ENCODE results near the gene BEST2. TPM values are rescaled to one million over a fixed set of nuclear protein-coding genes. Genes with fewer than 3 reads are reported as not detected.

BEST2 gene
- total and polyA plus RNA-seq, 7 experiments from 2014 or later = not detected

- H3K4me3 ChIP-seq (ENCODE audit: low read length) = peak within 1 kb of the TSS; percentile 98
- H3K4me1 ChIP-seq (ENCODE audit: control insufficient read depth in 2 of 2, insufficient read depth in 2 of 2, low read length in 2 of 2) = peaks cover 30 to 38% of the 10 kb centered on the region in 2 donors
Observed at GRCh38 chr19:12791345-12792050, 39.9 kb downstream of the BEST2 start, which contains the start of gene JUNB. Gene JUNB (plus strand): TSS chr19:12791486. CDS start chr19:12791772, 286 bp downstream.

DNA sequence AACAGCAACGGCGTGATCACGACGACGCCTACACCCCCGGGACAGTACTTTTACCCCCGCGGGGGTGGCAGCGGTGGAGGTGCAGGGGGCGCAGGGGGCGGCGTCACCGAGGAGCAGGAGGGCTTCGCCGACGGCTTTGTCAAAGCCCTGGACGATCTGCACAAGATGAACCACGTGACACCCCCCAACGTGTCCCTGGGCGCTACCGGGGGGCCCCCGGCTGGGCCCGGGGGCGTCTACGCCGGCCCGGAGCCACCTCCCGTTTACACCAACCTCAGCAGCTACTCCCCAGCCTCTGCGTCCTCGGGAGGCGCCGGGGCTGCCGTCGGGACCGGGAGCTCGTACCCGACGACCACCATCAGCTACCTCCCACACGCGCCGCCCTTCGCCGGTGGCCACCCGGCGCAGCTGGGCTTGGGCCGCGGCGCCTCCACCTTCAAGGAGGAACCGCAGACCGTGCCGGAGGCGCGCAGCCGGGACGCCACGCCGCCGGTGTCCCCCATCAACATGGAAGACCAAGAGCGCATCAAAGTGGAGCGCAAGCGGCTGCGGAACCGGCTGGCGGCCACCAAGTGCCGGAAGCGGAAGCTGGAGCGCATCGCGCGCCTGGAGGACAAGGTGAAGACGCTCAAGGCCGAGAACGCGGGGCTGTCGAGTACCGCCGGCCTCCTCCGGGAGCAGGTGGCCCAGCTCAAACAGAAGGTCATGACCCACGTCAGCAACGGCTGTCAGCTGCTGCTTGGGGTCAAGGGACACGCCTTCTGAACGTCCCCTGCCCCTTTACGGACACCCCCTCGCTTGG, 40.7 kb downstream of the BEST2 start:
- Histone ChIP-seq H3K36me3 (ENCODE audit: control insufficient read depth in 2 of 3, insufficient read depth in 3 of 3, low read length in 3 of 3) (peaks cover 0 to 20% (median 0%) of the 10 kb centered on the region in 3 experiments), H3K27me3 (ENCODE audit: control insufficient read depth in 2 of 2, insufficient read depth in 2 of 2, low read length in 2 of 2) (no peaks in the 10 kb centered on the region), H3K27ac (ENCODE audit: low read depth, low read length) (peak overlapping the region; percentile 99), H3K4me1 (ENCODE audit: control insufficient read depth in 2 of 2, insufficient read depth in 2 of 2, low read length in 2 of 2) (peaks cover 30 to 36% of the 10 kb centered on the region in 2 donors), H3K9me3 (ENCODE audit: control insufficient read depth in 2 of 3, low read length in 3 of 3) (no peaks in the 10 kb centered on the region), H3K4me3 (ENCODE audit: low read length) (peak overlapping the region; percentile 98)
- peaks cover 30 to 52% (median 40%) of the 10 kb centered on the region in 7 donors for H3K4me1 Mint-ChIP-seq
- ATAC-seq (no peak), DNase-seq (peak; percentile 53 to 82 (median 75))
- H3K4me3 Mint-ChIP-seq = peak overlapping the region; percentile 89 to 98 (median 94)
- peaks cover 0 to 2% (median 0%) of the 10 kb centered on the region in 5 donors for H3K27me3 Mint-ChIP-seq
- intact Hi-C loops (cut with micrococcal nuclease) = loop anchor here (2.0 to 5.0 kb wide), 10 partner anchors 15 to 1700 kb away; partner anchors contain the start of genes CALR (in 2 of the 2), IER2 (in 2 of the 2), STX10 (in 2 of the 2) and RNASEH2A (in 1 of the 2)
- ChIA-PET POLR2A (interaction anchor here (0.6 to 8.4 kb wide), 35 partner anchors 8 to 1417 kb away, joined by 3 to 621 read pairs (median 5); partner anchors contain the start of genes CALR, DHPS, DNASE2 and FBXW9), CTCF (interaction anchor here (0.5 to 3.7 kb wide), 9 partner anchors 8 to 188 kb away, joined by 3 to 71 read pairs (median 6); partner anchors contain the start of gene HOOK2)
- peaks cover 0 to 9% (median 0%) of the 10 kb centered on the region in 5 donors for H3K36me3 Mint-ChIP-seq
- peaks cover 0 to 27% (median 0%) of the 10 kb centered on the region in 11 donors for H3K9me3 Mint-ChIP-seq
- peak overlapping the region; percentile 97 to 100 (median 100) for H3K27ac Mint-ChIP-seq

More at GRCh38 chr19:12791345-12792050, 39.9 kb downstream of the BEST2 start, which contains the start of gene JUNB:
- ATAC-seq (peak; percentile 60), DNase-seq (peak; percentile 97 to 99 (median 99))
- Histone ChIP-seq H3K27ac (ENCODE audit: low read depth, low read length) (peak within 1 kb of the TSS; percentile 99), H3K36me3 (ENCODE audit: control insufficient read depth in 2 of 3, insufficient read depth in 3 of 3, low read length in 3 of 3) (peaks cover 0 to 20% (median 0%) of the 10 kb centered on the region in 3 experiments), H3K9me3 (ENCODE audit: control insufficient read depth in 2 of 3, low read length in 3 of 3) (no peaks in the 10 kb centered on the region), H3K27me3 (ENCODE audit: control insufficient read depth in 2 of 2, insufficient read depth in 2 of 2, low read length in 2 of 2) (no peaks in the 10 kb centered on the region)
- Mint-ChIP-seq H3K9me3 (peaks cover 0 to 27% (median 0%) of the 10 kb centered on the region in 11 donors), H3K27me3 (peaks cover 0 to 2% (median 0%) of the 10 kb centered on the region in 5 donors), H3K36me3 (peaks cover 0 to 6% (median 0%) of the 10 kb centered on the region in 5 donors), H3K27ac (peak within 1 kb of the TSS; percentile 97 to 100 (median 100)), H3K4me3 (peak within 1 kb of the TSS; percentile 89 to 98 (median 94)), H3K4me1 (peaks cover 29 to 50% (median 41%) of the 10 kb centered on the region in 7 donors)
- intact Hi-C loops (cut with micrococcal nuclease) = loop anchor here (1.0 to 5.0 kb wide), 13 partner anchors 9 to 1727 kb away; partner anchors contain the start of genes CALR (in 2 of the 2), IER2 (in 2 of the 2), STX10 (in 2 of the 2) and DHPS (in 1 of the 2)
- POLR2A ChIA-PET = interaction anchor here (0.8 to 8.4 kb wide), 30 partner anchors 9 to 1732 kb away, joined by 3 to 621 read pairs (median 5); partner anchors contain the start of genes CALR, DHPS, FBXW9 and GCDH
- CTCF ChIA-PET = interaction anchor here (0.5 to 3.7 kb wide), 8 partner anchors 9 to 188 kb away, joined by 3 to 71 read pairs (median 6); partner anchors contain the start of gene HOOK2

DNA sequence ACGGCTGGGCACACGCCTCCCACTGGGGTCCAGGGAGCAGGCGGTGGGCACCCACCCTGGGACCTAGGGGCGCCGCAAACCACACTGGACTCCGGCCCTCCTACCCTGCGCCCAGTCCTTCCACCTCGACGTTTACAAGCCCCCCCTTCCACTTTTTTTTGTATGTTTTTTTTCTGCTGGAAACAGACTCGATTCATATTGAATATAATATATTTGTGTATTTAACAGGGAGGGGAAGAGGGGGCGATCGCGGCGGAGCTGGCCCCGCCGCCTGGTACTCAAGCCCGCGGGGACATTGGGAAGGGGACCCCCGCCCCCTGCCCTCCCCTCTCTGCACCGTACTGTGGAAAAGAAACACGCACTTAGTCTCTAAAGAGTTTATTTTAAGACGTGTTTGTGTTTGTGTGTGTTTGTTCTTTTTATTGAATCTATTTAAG, 41.3 kb downstream of the BEST2 start:
- intact Hi-C loops (cut with micrococcal nuclease) = loop anchor here (1.0 to 5.0 kb wide), 11 partner anchors 14 to 1701 kb away; partner anchors contain the start of genes CALR (in 2 of the 2), IER2 (in 2 of the 2), STX10 (in 2 of the 2) and GET3 (in 1 of the 2)
- Mint-ChIP-seq H3K27me3 (peaks cover 0 to 2% (median 0%) of the 10 kb centered on the region in 5 donors), H3K4me1 (peaks cover 30 to 52% (median 40%) of the 10 kb centered on the region in 7 donors), H3K36me3 (peaks cover 0 to 9% (median 0%) of the 10 kb centered on the region in 5 donors), H3K4me3 (peak overlapping the region; percentile 89 to 98 (median 94)), H3K9me3 (peaks cover 0 to 27% (median 0%) of the 10 kb centered on the region in 11 donors), H3K27ac (peak overlapping the region; percentile 97 to 100 (median 100))
- no peaks in the 10 kb centered on the region for H3K27me3 ChIP-seq (ENCODE audit: control insufficient read depth in 2 of 2, insufficient read depth in 2 of 2, low read length in 2 of 2)
- ATAC-seq = no peak
- peak overlapping the region; percentile 99 for H3K27ac ChIP-seq (ENCODE audit: low read depth, low read length)
- H3K36me3 ChIP-seq (ENCODE audit: control insufficient read depth in 2 of 3, insufficient read depth in 3 of 3, low read length in 3 of 3) = peaks cover 0 to 20% (median 0%) of the 10 kb centered on the region in 3 experiments
- POLR2A ChIA-PET = interaction anchor here (0.6 to 8.4 kb wide), 28 partner anchors 7 to 1574 kb away, joined by 3 to 621 read pairs (median 6); partner anchors contain the start of genes CALR, DHPS, DNASE2 and FBXW9
- H3K4me3 ChIP-seq (ENCODE audit: low read length) = peak overlapping the region; percentile 98
- peaks cover 30 to 36% of the 10 kb centered on the region in 2 donors for H3K4me1 ChIP-seq (ENCODE audit: control insufficient read depth in 2 of 2, insufficient read depth in 2 of 2, low read length in 2 of 2)
- no peaks in the 10 kb centered on the region for H3K9me3 ChIP-seq (ENCODE audit: control insufficient read depth in 2 of 3, low read length in 3 of 3)
- DNase-seq = no peak
- CTCF ChIA-PET = interaction anchor here (0.9 to 3.7 kb wide), 7 partner anchors 8 to 116 kb away, joined by 4 to 71 read pairs (median 7); partner anchors contain the start of gene HOOK2

- Mint-ChIP-seq H3K36me3 (peaks cover 0 to 9% (median 0%) of the 10 kb centered on the region in 5 donors), H3K4me3 (peak overlapping the region; percentile 89 to 98 (median 94)), H3K4me1 (peaks cover 30 to 46% (median 39%) of the 10 kb centered on the region in 7 donors), H3K27me3 (peaks cover 0 to 2% (median 0%) of the 10 kb centered on the region in 5 donors), H3K9me3 (peaks cover 0 to 27% (median 0%) of the 10 kb centered on the region in 11 donors), H3K27ac (peak overlapping the region; percentile 97 to 100 (median 100))
- intact Hi-C loops (cut with micrococcal nuclease) = loop anchor here (1.0 to 5.0 kb wide), 11 partner anchors 13 to 1701 kb away; partner anchors contain the start of genes CALR (in 2 of the 2), IER2 (in 2 of the 2), STX10 (in 2 of the 2) and GET3 (in 1 of the 2)
- ChIA-PET POLR2A (interaction anchor here (0.6 to 8.4 kb wide), 23 partner anchors 7 to 1574 kb away, joined by 3 to 621 read pairs (median 11); partner anchors contain the start of genes CALR, DNASE2, FBXW9 and GCDH), CTCF (interaction anchor here (0.9 to 9.8 kb wide), 8 partner anchors 11 to 117 kb away, joined by 4 to 169 read pairs (median 16); partner anchors contain the start of gene HOOK2)
- DNase-seq = peak; percentile 93 to 99 (median 98)
- H3K4me1 ChIP-seq (ENCODE audit: control insufficient read depth in 2 of 2, insufficient read depth in 2 of 2, low read length in 2 of 2) = peaks cover 30 to 36% of the 10 kb centered on the region in 2 donors
- peaks cover 0 to 20% (median 0%) of the 10 kb centered on the region in 3 experiments for H3K36me3 ChIP-seq (ENCODE audit: control insufficient read depth in 2 of 3, insufficient read depth in 3 of 3, low read length in 3 of 3)
- H3K9me3 ChIP-seq (ENCODE audit: control insufficient read depth in 2 of 3, low read length in 3 of 3) = no peaks in the 10 kb centered on the region
- peak overlapping the region; percentile 99 for H3K27ac ChIP-seq (ENCODE audit: low read depth, low read length)
- H3K4me3 ChIP-seq (ENCODE audit: low read length) = peak overlapping the region; percentile 98
- ATAC-seq = peak; percentile 53
- no peaks in the 10 kb centered on the region for H3K27me3 ChIP-seq (ENCODE audit: control insufficient read depth in 2 of 2, insufficient read depth in 2 of 2, low read length in 2 of 2)
Observed at GRCh38 chr19:12793290-12794195, 42.0 kb downstream of the BEST2 start.
